GM21526 (cell line): Measurements from ENCODE around the gene OR11A1.

Source experiments
- ATAC-seq: cut with Tn5 transposase; IDR thresholded peaks from one replicate; pipeline ENCODE4 v1.9.1; 2021; ENCODE audit warnings: moderate library complexity; ENCODE audit not compliant: unreplicated experiment, low FRiP score

The OR11A1 gene

GRCh38 chr6:29456971-29457370 lies at the start of gene OR11A1, which contains the start of gene OR2H1:
Gene OR11A1, minus strand, starts transcription at chr6:29457071. Its CDS starts 29,430 bp downstream, at chr6:29427641.
Gene OR2H1, plus strand, starts transcription at chr6:29457155. Its CDS starts 4,615 bp downstream, at chr6:29461770.
- no peak for ATAC-seq

- no peak for ATAC-seq
These were observed 49.7 kb upstream of the OR11A1 start for GRCh38 chr6:29506446-29507067.

- no peak for ATAC-seq
These were observed 48.9 kb upstream of the OR11A1 start for GRCh38 chr6:29505808-29506207.

GRCh38 chr6:29504961-29505360 lies 48.1 kb upstream of the OR11A1 start:
- ATAC-seq = no peak

GRCh38 chr6:29502597-29502996 lies 45.7 kb upstream of the OR11A1 start:
- ATAC-seq = no peak

- no peak for ATAC-seq
These were observed 45.3 kb upstream of the OR11A1 start for GRCh38 chr6:29502181-29502580.

DNA sequence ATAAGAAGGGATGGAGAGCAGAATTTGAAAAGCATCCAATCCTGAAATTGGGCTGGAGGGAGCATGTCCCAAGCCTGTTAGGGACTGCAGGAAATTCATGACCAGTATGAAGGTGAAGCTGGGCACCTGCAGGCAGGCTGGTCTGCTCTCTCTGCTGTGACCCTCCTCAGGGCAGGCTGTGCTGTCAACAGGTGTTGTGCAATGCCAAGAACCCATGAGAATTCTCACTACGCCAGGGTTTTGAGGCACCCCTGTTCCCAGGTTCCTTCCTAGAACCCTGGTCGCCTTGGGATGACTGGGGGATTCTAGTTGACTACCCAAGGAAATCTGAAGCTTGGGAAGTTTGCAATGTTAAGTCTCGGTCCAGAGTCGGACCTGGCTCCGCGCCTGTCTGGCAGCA lies 44.2 kb upstream of the OR11A1 start:
- no peak for ATAC-seq

GRCh38 chr6:29500594-29500993 lies 43.7 kb upstream of the OR11A1 start:
- ATAC-seq = no peak

DNA sequence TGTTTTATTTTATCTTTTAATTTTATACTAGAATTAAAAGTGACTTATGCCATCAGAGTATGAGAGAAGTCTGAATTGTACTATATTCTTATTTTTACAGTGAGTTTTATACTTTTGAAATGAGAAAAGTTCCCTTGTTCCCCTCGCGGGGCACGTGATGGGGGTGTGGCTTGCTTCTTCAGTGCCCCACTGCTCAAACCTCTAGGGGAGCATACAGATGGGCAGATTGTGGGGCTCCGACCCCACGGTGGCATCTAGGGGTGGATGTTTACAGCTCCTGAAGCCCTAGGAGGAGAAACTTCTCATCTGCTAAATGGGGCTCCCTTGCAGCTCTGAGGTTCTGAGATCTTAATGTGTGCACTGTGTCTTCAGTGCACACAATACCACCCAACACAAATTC lies 42.8 kb upstream of the OR11A1 start:
- ATAC-seq = no peak

DNA sequence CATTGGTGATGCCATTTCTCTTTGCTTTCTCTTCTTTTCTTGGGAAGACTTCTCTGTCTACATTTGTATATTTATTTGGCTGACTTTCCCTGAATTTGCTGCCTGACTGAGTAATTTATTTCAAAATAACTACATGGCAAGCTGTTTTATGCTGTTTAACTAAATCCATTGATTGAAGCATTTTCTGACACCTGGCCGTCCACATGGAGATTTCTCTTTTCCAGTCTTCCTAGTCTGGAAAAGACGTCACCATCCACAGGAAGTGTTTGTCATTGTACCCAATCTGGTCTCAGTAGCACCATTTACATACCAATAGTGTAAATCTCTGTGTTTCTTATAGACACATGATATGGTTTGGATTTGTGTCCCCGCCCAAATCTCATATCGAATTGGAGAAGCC lies 40.1 kb upstream of the OR11A1 start:
- ATAC-seq = no peak

- ATAC-seq = no peak
These were observed 38.7 kb upstream of the OR11A1 start for GRCh38 chr6:29495571-29495970.

DNA sequence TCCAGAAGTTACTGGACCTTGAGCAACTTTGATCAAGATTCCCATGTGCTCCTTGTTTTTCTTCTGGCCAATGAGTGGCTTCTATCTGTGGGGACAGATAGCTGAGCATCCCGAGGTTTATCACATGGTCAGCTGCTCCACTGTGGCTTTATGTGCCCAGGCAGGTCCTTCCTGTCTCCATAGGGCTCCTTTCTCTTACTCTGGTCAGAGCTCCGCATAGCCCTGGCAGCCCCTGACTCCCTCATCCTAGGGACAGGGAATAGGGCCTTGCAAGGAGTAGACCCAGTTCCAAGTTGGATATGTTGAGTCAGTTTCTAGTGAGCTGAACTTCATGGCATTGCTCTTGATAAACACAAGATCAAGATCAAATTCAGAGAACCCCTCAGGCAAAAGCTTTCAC lies 37.3 kb upstream of the OR11A1 start:
- no peak for ATAC-seq

GRCh38 chr6:29493261-29493660 lies 36.4 kb upstream of the OR11A1 start:
- ATAC-seq = no peak

GRCh38 chr6:29491574-29491973 lies 34.7 kb upstream of the OR11A1 start:
- ATAC-seq = no peak

DNA sequence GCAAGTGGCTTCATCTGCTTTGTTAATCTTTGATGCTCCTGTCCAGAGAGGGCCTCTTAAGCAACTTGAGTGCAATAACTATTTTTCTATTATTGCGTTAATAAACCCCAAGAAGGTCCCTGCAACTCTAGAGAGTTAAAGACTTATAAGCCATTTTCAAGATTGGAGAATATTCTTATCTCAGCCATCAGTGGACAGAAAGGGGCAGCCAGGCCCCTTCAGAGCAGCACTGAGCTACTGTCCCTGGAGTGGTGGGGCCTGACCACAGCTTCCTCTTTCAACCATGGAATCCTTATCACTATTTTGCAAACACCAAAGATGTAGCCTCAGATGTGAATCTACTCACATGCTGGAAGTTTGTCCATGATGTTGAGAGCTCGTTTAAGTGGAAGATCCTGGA lies 33.7 kb upstream of the OR11A1 start:
- no peak for ATAC-seq

DNA sequence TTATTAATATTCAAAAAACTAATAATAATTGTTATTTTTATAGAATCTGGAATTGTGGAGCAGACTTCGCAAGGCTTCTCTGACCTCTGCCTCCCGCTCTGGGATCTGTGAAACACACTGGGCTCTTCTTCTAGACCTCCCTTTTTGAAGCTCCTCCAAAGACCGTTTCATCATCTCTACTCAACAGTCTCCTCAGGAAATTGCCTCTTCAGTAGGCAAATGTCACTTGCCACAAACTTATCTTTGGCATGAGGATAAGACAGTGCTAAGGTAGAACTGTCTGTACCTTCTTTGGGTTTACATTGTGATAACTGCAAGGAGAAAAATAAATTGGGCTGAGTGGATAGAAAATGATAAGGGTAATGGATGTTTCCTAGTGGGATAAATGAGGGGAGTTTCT lies 33.2 kb upstream of the OR11A1 start:
- no peak for ATAC-seq

DNA sequence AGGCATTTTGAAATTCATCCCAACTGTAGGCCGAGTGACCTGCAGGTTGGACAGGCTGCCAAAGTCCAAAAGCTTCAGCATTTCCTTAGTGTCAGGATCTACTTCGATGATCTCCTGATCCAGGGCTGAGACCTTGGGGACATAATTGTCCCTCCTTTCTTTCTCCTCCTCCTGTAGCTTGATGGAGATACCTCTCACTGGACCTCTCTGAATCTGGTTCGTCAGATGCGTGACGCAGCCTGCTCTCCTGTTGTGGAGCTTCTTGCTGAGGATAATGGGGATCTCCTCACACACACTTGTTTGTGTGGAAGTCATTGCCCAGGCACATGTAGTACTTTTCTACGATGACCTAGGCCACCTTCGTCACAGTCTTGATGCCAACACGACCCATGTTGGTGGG lies 32.4 kb upstream of the OR11A1 start:
- ATAC-seq = no peak

GRCh38 chr6:29488874-29489273 lies 32.0 kb upstream of the OR11A1 start:
- no peak for ATAC-seq

GRCh38 chr6:29487660-29488059 lies 30.8 kb upstream of the OR11A1 start, which contains the start of gene MAS1L:
Gene MAS1L, minus strand, starts transcription at chr6:29487956. Its CDS starts 54 bp downstream, at chr6:29487902.
- no peak for ATAC-seq

DNA sequence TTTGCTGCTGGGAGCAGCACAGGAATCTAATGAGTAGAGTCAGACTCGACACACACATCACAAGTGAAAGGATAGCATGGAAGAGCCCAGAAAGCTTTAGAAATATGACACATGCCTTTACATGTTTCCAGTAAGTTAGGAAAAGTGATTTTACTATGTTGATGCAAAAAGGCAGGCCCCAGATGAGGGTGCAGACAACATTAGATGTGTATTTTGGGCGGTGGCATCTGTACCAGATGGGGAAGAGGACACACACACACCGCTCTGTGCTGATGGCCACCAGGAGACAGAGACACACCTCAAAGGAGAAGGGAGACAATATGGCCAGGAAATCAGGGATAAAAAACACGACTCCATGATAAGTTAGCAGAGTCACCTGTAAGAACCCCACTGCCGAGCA lies 30.3 kb upstream of the OR11A1 start:
- no peak for ATAC-seq

DNA sequence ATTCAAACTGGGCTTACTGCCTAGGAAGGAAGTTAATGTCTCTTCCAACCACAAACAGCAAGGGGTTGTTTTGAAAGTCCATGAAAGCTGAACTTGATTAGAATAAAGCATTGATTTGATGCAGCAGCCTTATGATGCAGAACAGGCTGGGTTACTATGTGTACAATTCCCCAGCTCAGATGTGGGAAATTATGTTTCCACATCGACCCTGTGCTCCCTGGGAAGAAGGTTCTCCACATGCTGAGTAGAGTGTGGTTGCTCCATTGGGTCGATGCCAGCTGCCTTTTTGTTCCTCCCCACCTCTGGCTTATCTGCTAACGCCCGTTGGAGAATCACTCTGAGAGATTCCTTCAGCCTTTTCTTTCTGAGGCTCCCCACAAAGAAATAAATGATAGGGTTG lies 29.7 kb upstream of the OR11A1 start:
- no peak for ATAC-seq

- ATAC-seq = no peak
These were observed 26.9 kb upstream of the OR11A1 start for GRCh38 chr6:29483735-29484134.

GRCh38 chr6:29483186-29483585 lies 26.3 kb upstream of the OR11A1 start:
- no peak for ATAC-seq
